GM13976 (cell line): Measurements from ENCODE around the gene TMEM169.

Experiments used
- DNase-seq: peaks from one replicate; pipeline ENCODE4 v3.0.0; 2012; ENCODE audit warnings: low spot score
- CTCF ChIP-seq: IDR thresholded peaks from 2 replicates; pipeline ENCODE4 v1.5.1; 2012; ENCODE audit warnings: borderline replicate concordance, mild to moderate bottlenecking; ENCODE audit not compliant: insufficient read depth; ENCODE audit errors: extremely low read depth, missing control alignments, control extremely low read depth
- in situ Hi-C: fragments of 300-500 bp; cut with MboI; formaldehyde crosslinking; loops from one replicate; pipeline ENCODE4 v1.12.0; 2022; ENCODE audit warnings: low sequenced_read_pairs, mixed read lengths, inconsistent platforms; ENCODE audit not compliant: unreplicated experiment

The TMEM169 gene

DNA sequence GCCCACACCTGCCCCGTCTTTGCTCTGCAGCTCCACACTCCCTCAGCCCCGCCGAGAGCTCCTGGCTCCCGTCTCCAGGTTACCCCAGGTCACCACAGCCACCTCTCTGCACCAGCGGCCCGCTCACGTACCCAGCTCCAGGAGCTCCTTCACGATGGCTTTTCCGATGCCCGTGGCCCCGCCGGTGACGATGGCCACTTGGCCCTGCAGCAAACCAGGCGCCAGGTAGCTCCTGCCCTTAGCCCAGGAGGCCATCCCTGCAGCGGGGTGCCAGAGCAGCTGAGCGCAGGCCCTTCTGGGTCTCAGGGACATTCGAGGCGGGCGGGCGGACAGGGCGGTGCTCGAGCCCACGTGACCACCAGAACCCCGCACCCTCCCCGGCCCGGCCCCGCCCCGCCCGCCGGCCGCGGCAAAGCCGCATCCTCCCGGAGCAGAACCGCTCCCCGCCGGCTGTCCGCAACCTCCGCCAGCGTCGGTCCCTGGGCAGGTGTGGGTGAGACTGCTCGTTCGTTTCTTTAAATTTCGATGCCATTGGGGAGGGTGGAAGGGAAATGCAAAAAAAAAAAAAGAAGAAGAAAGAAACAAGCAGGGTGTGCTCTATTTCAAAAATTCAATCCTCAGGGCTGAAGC lies at the start of gene TMEM169, which contains the start of gene PECR:
TSS of gene TMEM169 (plus strand) at position 433 of the 630 bp plus-strand sequence. CDS start 14,045 bp downstream, outside the sequence.
TSS of gene PECR (minus strand) at position 323 of the 630 bp plus-strand sequence. CDS start at position 255, 68 bp downstream.
- no peak for TF ChIP-seq CTCF
- peak; percentile 94 for DNase-seq
- in situ Hi-C loops = no loop called here

- in situ Hi-C loops = no loop called here
- TF ChIP-seq CTCF = no peak
- peak; percentile 58 for DNase-seq
These were observed 49.6 kb upstream of the TMEM169 start for GRCh38 chr2:216031960-216032689.

DNA sequence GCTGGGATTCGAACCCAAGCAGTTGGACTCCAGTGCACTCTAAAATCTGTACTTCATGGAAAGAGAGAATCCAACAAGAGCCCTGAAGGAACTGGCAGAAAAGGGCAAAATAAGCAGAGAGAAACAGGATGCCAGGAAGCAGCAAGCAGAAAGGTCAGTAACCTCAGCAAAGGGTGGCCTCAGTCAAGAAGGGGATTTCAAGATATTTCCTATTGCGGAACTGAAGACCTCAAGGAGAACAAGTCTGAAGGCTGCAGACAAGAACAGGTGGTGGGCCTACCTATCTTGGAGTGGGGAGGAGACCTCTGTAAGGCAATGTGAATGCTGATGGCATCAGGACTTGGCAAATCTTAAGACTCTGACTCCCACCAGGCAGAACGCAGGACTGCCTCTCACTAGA lies 48.3 kb upstream of the TMEM169 start:
- in situ Hi-C loops = no loop called here
- no peak for TF ChIP-seq CTCF
- no peak for DNase-seq

GRCh38 chr2:216034065-216034464 lies 47.7 kb upstream of the TMEM169 start:
- peak; percentile 72 for TF ChIP-seq CTCF
- in situ Hi-C loops = no loop called here
- DNase-seq = peak; percentile 65

DNA sequence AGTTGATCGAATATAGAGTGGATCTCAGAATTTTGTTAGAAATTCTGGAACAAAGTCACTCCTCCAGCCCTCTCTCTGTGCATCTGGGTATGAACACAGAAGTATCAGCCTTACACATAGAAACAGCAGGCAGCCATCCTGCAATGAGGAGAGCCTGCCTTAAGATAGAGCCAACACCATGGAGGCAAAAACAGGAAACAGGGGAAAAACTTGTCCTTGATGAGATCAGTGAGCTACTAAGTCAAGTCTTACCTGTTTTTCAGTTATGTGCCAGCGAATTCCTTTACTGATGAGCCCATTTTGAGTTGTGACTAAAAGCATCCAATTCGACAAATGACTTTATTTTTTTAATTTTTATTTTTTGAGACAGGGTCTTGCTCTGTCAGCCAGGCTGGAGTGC lies 41.8 kb upstream of the TMEM169 start:
- DNase-seq = no peak
- no peak for TF ChIP-seq CTCF
- in situ Hi-C loops = no loop called here

DNA sequence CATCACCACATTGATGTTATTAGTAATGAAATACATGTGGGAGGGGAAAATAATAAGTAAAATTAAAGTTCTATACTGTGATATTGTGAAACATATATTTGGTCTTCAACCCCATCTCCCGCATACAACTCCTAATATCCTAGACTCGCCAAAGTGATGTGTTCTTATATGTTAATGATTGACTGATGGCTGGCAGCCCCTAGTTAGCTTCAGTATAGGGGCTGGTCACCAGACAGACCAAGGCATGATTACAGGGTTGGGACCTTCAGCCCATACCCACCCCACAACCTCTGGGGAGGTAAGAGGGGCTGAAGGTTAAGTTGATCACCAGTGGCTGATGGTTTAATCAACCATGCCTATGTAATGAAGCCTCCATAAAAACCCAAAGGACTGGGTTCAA lies 40.3 kb upstream of the TMEM169 start:
- no peak for DNase-seq
- in situ Hi-C loops = no loop called here
- TF ChIP-seq CTCF = no peak
